Calu3 (cell line): ENCODE measurements around the gene TRRAP. TPM values are rescaled to one million over a fixed set of nuclear protein-coding genes. Genes with fewer than 3 reads are reported as not detected.

Experiments
- BruUV-seq: library from RNA; stranded (reverse); fragments of 400-500 nt; replicated peaks from 2 replicates; lab custom pipeline; 2021; lab: Mats Ljungman, UMichigan
- CTCF ChIA-PET: fragments of 300-600 bp; sonication (Branson Sonifier 250); formaldehyde crosslinking; loops from one replicate; lab custom pipeline; 2022; ENCODE audit warnings: antibody characterized with exemption; lab: Charles Lee
- DNase-seq: peaks from one replicate; pipeline ENCODE4 v3.0.0; 2022
- H3K27ac Mint-ChIP-seq: one replicate; pipeline ENCODE4 v1.8.0; 2022; ENCODE audit warnings: mixed read lengths; ENCODE audit not compliant: unreplicated experiment
- H3K27me3 Mint-ChIP-seq: one replicate; pipeline ENCODE4 v1.8.0; 2022; ENCODE audit warnings: mixed read lengths; ENCODE audit not compliant: unreplicated experiment
- H3K36me3 Mint-ChIP-seq: one replicate; pipeline ENCODE4 v1.8.0; 2022; ENCODE audit warnings: mild to moderate bottlenecking, moderate library complexity, mixed read lengths; ENCODE audit not compliant: insufficient read depth, unreplicated experiment
- H3K4me1 Mint-ChIP-seq: one replicate; pipeline ENCODE4 v1.8.0; 2022; ENCODE audit warnings: mild to moderate bottlenecking, low read depth, mixed read lengths; ENCODE audit not compliant: unreplicated experiment
- H3K4me3 Mint-ChIP-seq: one replicate; pipeline ENCODE4 v1.8.0; 2022; ENCODE audit warnings: mild to moderate bottlenecking, low read depth, moderate library complexity, mixed read lengths; ENCODE audit not compliant: unreplicated experiment
- H3K9me3 Mint-ChIP-seq: one replicate; pipeline ENCODE4 v1.8.0; 2022; ENCODE audit warnings: low read depth, mixed read lengths; ENCODE audit not compliant: unreplicated experiment
- CTCF ChIP-seq: fragments of 200-600 bp; IDR thresholded peaks from one replicate; pipeline ENCODE4 v1.8.0; 2022; ENCODE audit warnings: antibody characterized with exemption; ENCODE audit not compliant: unreplicated experiment
- intact Hi-C: fragments of 100-400 bp; cut with micrococcal nuclease; formaldehyde crosslinking; loops from one replicate; pipeline ENCODE4 v1.10.0; 2022; ENCODE audit not compliant: unreplicated experiment
- total RNA-seq: library from RNA; stranded (reverse); gene quantifications from 2 replicates; pipeline ENCODE4 v1.2.3, GENCODE V29; 2022

TRRAP gene
- total RNA-seq, 1 experiment from 2014 or later, result 30.9 TPM

- Mint-ChIP-seq H3K4me1 (no peaks in the 10 kb centered on the region), H3K36me3 (peaks cover 28% of the 10 kb centered on the region), H3K27me3 (no peaks in the 10 kb centered on the region), H3K9me3 (no peaks in the 10 kb centered on the region), H3K27ac (no peak overlapping the region), H3K4me3 (no peak overlapping the region)
- no peak for DNase-seq
- CTCF ChIA-PET, result no interaction called here
- no TSS peak for BruUV-seq
- TF ChIP-seq CTCF, result no peak
- intact Hi-C loops, result no loop called here
Measured at GRCh38 chr7:99002827-99003212, 124.5 kb downstream of the TRRAP start.

- TF ChIP-seq CTCF, result no peak
- BruUV-seq, result no TSS peak
- peaks cover 34% of the 10 kb centered on the region for H3K36me3 Mint-ChIP-seq
- no peak overlapping the region for H3K27ac Mint-ChIP-seq
- no peak overlapping the region for H3K4me3 Mint-ChIP-seq
- no peaks in the 10 kb centered on the region for H3K27me3 Mint-ChIP-seq
- CTCF ChIA-PET, result no interaction called here
- intact Hi-C loops, result no loop called here
- H3K9me3 Mint-ChIP-seq, result no peaks in the 10 kb centered on the region
- no peak for DNase-seq
- H3K4me1 Mint-ChIP-seq, result no peaks in the 10 kb centered on the region
Measured at GRCh38 chr7:99003419-99003818, 125.1 kb downstream of the TRRAP start.

- intact Hi-C loops, result no loop called here
- no peak overlapping the region for H3K27ac Mint-ChIP-seq
- peaks cover 38% of the 10 kb centered on the region for H3K36me3 Mint-ChIP-seq
- H3K4me3 Mint-ChIP-seq, result no peak overlapping the region
- H3K4me1 Mint-ChIP-seq, result no peaks in the 10 kb centered on the region
- no peaks in the 10 kb centered on the region for H3K9me3 Mint-ChIP-seq
- H3K27me3 Mint-ChIP-seq, result no peaks in the 10 kb centered on the region
- CTCF ChIA-PET, result no interaction called here
- no peak for TF ChIP-seq CTCF
- BruUV-seq, result no TSS peak
- no peak for DNase-seq
Measured at GRCh38 chr7:99004216-99004615, 125.9 kb downstream of the TRRAP start.

DNA sequence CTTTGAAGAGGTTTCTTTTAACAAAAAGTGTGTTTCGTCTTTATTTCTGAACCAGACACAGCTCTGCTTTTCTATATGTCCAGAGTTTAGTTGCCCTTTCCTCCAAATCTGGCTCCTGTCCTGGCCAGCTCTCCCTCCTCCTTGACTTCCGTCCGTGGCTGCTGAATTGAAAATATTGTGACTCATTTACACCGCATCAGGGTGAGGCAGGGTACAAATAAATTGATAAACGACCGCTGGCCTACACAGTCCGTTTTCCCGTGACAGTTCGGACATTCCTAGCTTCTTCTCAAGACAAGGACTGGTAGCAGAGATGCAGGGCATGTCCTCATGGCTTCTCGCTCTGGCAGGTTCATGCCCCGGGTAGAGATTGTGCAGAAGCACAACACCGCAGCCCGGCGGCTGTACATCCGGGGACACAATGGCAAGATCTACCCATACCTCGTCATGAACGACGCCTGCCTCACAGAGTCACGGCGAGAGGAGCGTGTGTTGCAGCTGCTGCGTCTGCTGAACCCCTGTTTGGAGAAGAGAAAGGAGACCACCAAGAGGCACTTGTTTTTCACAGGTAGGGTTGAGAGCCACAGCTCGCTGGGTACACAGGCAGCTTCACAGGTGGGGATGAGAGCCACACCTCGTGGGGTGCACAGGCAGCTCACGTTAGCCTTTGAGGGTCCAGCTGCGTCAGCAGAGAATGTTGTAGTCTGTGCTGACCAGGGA, 126.6 kb downstream of the TRRAP start:
- H3K36me3 Mint-ChIP-seq, result peaks cover 42% of the 10 kb centered on the region
- H3K9me3 Mint-ChIP-seq, result no peaks in the 10 kb centered on the region
- no peaks in the 10 kb centered on the region for H3K4me1 Mint-ChIP-seq
- H3K27me3 Mint-ChIP-seq, result no peaks in the 10 kb centered on the region
- no peak overlapping the region for H3K4me3 Mint-ChIP-seq
- CTCF ChIA-PET, result no interaction called here
- no TSS peak for BruUV-seq
- intact Hi-C loops, result no loop called here
- TF ChIP-seq CTCF, result no peak
- no peak for DNase-seq
- no peak overlapping the region for H3K27ac Mint-ChIP-seq
